Stimulated activated CD8-positive, alpha-beta memory T cell treated with anti-CD3 and anti-CD28 coated beads, Interleukin-15, amount 100 ng/mL, for 4 hours (primary cell): Measurements from ENCODE around the gene LEFTY1.

Experiments
- DNase-seq, 2 donors: peaks; one replicate each; pipeline ENCODE4 v3.0.0-alpha.2; 2020; ENCODE audit warnings: low read depth in 2 of 2

The LEFTY1 gene

DNA sequence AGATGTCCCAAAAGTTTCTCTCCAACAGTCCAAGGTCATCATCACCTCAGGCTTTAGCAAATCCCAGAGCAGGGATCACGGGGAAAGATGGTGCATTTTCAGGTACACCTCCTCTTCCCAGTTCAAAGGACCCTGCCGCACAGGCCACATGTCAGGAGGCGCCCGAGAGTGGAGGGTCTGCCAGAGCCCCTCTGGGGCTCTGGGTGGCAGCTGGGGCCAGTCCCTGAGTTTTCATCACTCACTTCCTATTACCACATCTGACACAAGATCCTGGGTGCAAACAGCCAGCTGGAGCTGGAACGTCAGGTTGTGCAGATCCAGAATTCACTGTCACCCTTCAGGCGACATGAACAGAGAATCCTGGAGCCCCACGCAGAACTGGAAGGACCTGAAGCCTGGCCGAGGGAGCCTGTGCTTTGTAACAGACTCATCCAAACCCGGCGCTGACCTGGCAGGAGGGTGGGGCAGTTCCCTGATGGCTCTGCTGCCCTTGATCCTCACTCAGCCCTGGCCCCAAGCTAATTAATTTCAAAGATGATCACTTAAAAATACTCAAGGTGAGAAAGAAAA lies 15.6 kb downstream of the LEFTY1 start:
- no peak for DNase-seq

GRCh38 chr1:225872075-225872430 lies 16.9 kb downstream of the LEFTY1 start:
- DNase-seq = no peak

- no peak for DNase-seq
These were observed 17.4 kb downstream of the LEFTY1 start for GRCh38 chr1:225871359-225872074.

DNA sequence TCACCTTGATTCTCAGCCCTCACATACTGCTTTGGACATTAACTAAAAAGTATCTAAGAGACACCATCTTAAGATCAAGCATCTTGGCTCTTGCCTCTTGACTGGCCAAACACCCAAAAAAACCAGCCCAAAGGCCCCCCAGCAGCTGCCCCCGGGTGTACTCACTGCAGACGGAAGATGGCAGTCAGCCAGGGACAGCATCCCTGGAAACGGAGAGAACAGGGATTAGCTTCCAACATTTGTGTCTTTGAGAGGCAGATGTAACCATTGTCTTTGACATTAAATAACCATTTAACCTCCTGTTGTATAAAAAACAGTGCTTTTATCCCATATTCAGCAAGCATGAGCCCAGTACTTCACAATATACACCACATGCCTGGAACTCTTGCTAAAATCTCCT lies 18.0 kb downstream of the LEFTY1 start:
- no peak for DNase-seq

GRCh38 chr1:225868631-225869330 lies 20.2 kb downstream of the LEFTY1 start:
- DNase-seq = no peak

DNA sequence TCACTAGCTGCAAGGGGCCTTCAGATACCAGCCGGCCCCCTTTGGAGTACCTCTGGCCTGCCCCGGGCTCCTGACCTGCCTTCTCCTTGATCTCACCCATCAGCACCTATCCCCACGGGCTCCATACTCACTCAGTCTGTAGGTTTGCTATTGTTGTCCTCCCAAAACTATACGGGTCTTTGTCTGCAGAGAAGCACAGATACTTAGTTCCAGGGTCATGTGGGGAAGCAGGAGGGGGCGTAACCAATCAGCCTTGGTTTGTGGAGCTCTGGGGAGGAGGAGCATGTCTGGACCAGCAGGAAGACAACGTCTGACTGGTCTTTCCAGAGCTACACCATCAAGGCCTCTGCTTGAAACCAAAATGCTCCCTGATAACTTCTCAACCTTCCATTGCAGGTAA lies 22.0 kb downstream of the LEFTY1 start:
- no peak for DNase-seq

GRCh38 chr1:225866061-225866837 lies 22.7 kb downstream of the LEFTY1 start:
- peak; percentile 49 to 73 for DNase-seq

DNA sequence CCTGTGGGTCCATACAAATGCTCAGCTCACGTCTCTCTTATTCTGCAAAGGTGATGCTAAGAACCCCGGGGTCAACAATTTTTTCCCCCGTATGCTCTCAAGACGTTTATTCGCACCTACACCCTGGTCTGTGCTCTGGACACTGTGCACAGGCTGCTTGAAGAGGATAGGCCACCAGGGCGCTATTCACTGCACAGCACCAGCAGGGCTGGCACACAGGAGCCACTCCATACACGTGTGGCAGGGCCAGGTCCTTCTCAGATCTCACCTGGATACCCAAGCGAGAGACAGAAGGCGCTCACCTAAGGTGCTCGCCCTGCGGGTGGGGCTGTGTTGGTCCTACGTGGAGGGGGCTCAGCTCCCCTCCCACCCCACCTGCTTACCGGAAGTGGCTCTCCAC lies 23.4 kb downstream of the LEFTY1 start:
- DNase-seq = no peak

DNA sequence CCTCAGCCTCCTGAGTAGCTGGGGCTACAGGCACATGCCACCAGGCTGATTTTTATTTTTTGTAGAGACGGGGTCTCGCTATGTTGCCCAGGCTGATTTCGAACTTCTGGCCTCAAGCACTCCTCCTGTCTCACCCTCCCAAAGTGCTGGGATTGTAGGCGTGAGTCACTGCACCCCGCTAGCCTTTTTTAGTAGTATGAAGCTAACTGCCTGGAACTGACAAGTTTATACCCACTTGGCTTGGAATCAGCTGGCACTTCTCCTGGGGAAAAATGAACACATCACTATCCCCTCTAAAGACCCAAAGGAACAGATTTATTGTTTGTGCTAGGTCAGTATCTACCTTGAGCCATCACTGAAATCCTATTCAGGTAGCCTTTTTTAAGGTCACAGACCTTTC lies 25.8 kb downstream of the LEFTY1 start:
- no peak for DNase-seq

DNA sequence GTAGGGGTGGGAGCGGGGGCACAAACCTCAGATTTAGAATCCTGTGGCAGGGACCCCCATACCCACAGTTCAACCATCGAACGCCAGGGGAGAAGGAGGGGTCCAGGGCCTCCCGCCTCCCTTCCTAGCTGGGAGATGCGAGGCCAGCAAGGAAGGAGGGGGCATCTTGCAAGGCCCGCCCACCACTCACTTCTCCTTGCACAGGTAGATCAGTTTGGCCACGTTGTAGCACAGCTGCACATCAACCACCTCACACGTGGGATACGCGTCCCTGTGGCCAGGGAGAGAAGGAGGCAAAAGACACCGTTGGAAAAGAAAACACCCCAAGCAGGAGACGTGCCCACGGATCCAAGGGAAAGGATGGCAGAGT lies 26.4 kb downstream of the LEFTY1 start:
- no peak for DNase-seq

DNA sequence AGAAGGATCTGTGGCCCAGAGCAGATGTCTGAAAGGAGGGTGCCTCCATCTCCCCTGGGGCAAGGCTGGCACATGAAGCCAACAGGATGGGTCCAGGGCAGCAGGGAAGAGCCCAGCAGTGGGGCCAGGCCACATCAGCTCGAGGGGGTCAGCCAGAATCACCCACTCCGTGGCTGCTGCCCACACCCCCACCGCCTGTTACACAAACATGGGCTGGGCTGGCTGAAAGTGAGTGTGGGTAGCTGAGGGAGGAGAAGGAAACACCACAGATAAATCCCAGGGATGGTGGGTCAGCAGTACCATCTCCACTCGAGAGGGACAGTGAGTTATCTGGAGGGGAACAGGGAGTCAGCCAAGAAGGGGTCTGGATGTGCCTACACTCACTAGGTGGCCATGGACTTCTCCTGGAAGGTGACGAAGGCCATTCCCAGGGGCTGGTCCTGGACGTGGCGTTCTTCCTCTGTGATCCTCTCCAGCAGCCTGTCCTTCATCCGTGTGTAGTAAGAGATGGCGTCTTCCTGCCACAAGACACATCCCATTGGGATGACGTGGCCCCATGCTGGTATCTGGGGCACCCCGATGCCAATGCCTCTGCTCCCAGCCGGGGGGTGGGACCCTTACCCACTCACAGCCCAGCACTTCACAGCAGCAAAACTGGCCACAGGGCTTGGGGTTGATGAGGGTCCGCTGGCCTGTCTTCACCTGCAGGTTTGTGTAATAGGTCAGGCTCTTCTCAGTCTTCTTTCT lies 26.9 kb downstream of the LEFTY1 start:
- DNase-seq = no peak

- no peak for DNase-seq
These were observed 28.0 kb downstream of the LEFTY1 start for GRCh38 chr1:225860876-225861441.

DNA sequence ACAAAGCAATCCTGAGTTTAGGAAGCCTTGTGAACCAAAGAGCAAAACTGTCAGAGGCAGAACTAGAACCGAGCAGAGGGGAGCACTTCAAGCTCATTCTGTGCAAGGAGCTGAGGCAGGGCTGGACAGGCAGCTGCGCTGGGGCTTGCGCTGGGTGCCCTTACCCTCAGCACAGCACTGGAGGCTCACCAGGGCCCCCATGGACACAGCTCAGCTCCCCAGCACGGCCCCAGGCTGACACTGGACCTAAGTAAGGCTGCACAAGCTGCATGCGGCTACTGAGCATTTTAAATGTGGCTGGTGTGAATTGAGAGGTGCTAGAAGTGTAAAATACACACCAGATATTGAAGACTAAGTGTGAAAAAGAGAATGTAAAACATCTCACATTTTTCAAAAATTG lies 28.8 kb downstream of the LEFTY1 start:
- no peak for DNase-seq

DNA sequence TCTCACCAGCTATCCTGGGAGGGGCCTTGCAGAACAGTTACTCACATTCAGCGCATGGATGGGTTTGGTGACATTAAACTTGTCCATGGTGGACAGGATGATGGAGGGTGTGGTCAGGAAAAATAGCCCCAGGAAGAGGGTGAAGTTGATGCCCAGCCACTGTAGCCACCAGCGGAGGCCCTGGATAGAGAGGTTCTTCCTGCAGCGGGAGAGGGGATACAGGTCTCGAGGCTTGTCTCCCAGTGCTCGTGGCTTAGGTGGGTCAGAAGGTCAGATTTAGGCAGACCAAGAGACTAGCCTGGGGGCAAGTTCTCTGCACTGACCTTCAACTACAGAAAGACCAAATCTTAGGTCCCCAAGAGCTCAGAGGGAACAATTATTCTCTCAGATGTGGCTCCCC lies 29.8 kb downstream of the LEFTY1 start:
- no peak for DNase-seq

DNA sequence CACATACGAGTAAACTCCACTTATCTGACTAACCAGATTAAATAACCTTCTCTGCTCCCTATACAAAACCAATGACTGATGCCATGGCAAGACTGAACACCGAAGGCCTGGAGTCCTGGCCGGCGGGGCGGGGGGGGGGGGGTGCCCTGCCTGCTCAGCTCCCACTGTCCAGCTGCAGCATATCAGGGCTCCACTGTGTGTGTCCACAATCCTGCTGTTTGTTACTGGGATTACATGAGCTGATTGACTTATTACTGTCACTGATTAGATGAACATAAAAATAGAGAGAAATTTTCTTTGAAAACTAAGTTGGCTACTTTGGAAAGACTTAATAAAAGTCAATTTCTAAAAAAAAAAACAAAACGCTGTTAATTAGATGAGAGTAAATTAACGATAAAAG lies 31.7 kb downstream of the LEFTY1 start:
- no peak for DNase-seq

GRCh38 chr1:225855503-225856300 lies 33.2 kb downstream of the LEFTY1 start:
- DNase-seq = no peak

GRCh38 chr1:225853441-225853840 lies 35.5 kb downstream of the LEFTY1 start:
- no peak for DNase-seq

DNA sequence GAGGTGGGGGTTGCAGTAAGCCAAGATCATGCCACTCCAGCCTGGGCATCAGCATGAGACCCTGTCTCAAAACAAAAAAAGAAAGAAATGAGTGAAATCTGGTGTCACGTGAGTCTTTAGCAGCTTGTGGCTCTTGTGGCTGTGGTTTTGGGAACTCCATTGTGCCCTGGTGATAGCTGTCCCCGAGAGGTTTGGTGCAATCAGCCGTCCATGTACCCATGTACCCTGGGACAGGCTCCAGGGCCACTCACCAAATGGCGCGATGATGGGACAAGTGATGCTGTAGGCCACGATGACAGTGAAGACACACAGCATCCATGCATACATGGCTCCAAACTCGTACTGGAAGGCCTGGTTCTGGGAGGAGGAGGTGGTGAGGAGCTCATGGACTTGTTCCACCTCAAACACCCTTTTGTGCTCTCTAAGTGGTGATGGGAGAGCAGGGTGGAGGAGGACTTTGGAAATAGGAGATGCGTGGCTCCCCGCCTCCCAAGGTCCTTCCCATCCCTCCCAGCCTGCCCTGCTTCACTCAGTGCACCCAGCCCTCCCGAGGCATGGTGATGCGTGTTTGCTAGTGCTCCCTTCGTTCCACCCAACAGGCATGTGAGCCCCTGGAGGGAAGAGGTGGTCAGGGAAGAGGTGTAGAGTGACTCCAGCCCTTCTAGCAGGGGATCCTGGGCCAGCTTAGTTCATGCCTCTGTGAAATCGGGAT lies 36.4 kb downstream of the LEFTY1 start:
- DNase-seq = no peak

- no peak for DNase-seq
These were observed 37.1 kb downstream of the LEFTY1 start for GRCh38 chr1:225851805-225852204.

DNA sequence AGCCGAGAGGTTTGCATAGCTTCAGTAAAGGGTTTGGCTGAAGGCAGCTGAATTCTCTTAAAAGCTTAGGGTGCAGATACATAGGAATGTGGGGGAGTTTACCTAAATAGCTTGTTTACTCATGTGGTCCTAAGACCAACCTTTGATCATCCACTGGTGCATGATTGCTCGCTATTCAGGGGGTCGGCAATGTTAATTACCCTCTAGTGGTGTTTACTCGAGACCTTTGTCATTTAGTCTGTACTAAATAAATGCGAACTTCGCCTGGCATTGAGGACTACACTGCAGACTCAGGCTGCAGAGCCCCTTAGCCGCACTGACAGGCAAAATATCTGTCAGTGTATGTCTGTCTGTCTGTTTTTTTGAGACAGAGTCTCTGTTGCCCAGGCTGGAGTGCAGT lies 38.6 kb downstream of the LEFTY1 start:
- DNase-seq = no peak
